WERI-Rb-1 (cell line): ENCODE measurements around the gene HOXD9.

ENCODE experiments used
- DNase-seq: peaks from one replicate; pipeline ENCODE4 v3.0.0-alpha.2; 2020
- H3K27ac ChIP-seq: fragments of 250-450 bp; sonication (Bioruptor Pico); 2 replicates; pipeline ENCODE4 v1.5.1; 2020; ENCODE audit warnings: mild to moderate bottlenecking, moderate library complexity
- H3K27me3 ChIP-seq: fragments of 250-450 bp; sonication (Bioruptor Pico); 2 replicates; pipeline ENCODE4 v1.5.1; 2021; ENCODE audit warnings: mild to moderate bottlenecking, low read depth, moderate library complexity; ENCODE audit not compliant: insufficient read depth, severe bottlenecking
- H3K36me3 ChIP-seq: fragments of 250-450 bp; sonication (Bioruptor Pico); 2 replicates; pipeline ENCODE4 v1.5.1; 2020; ENCODE audit warnings: mild to moderate bottlenecking, moderate library complexity
- H3K4me3 ChIP-seq: 2 replicates; pipeline ENCODE4 v1.5.1; 2011; ENCODE audit warnings: low read depth, mild to moderate bottlenecking, control low read depth, low read length
- H3K9me3 ChIP-seq: fragments of 250-450 bp; sonication (Bioruptor Pico); 2 replicates; pipeline ENCODE4 v1.5.1; 2021; ENCODE audit warnings: mild to moderate bottlenecking, moderate library complexity; ENCODE audit not compliant: severe bottlenecking
- CTCF ChIP-seq: IDR thresholded peaks from 2 replicates; pipeline ENCODE4 v1.5.1; 2011; ENCODE audit warnings: low read depth, mild to moderate bottlenecking, control low read depth, inconsistent platforms, low read length

HOXD9 gene

GRCh38 chr2:176125772-176126054 is 3.2 kb downstream of the HOXD9 start:
- no peak overlapping the region for H3K4me3 ChIP-seq
- H3K27me3 ChIP-seq, result peaks cover 94% of the 10 kb centered on the region
- peaks cover 17% of the 10 kb centered on the region for H3K9me3 ChIP-seq
- H3K27ac ChIP-seq, result no peak overlapping the region
- TF ChIP-seq CTCF, result no peak
- no peak for DNase-seq
- no peaks in the 10 kb centered on the region for H3K36me3 ChIP-seq

- peak; percentile 62 for TF ChIP-seq CTCF
Observed at GRCh38 chr2:176126929-176127773, 4.6 kb downstream of the HOXD9 start.

DNA sequence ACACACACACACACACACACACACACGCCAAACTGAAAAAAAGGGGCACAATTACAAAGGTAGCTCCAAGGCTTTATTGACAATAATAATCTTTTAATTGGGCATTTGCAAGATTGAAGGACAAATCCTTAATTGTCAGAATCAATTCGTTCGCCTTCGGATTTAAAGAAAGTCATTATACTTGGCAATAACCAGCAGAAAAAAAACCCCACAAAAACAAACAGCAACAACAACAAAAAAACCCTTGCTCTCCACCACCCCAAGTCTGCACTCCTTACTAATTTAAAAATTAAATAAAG is 5.2 kb downstream of the HOXD9 start:
- no peaks in the 10 kb centered on the region for H3K36me3 ChIP-seq
- no peak overlapping the region for H3K27ac ChIP-seq
- H3K27me3 ChIP-seq, result peaks cover 94% of the 10 kb centered on the region
- peaks cover 9% of the 10 kb centered on the region for H3K9me3 ChIP-seq
- no peak overlapping the region for H3K4me3 ChIP-seq
- DNase-seq, result no peak
- no peak for TF ChIP-seq CTCF

More at GRCh38 chr2:176126929-176127773, 4.6 kb downstream of the HOXD9 start:
- no peak overlapping the region for H3K27ac ChIP-seq
- no peak overlapping the region for H3K4me3 ChIP-seq
- no peak for DNase-seq
- H3K36me3 ChIP-seq, result no peaks in the 10 kb centered on the region
- peaks cover 9% of the 10 kb centered on the region for H3K9me3 ChIP-seq
- peaks cover 94% of the 10 kb centered on the region for H3K27me3 ChIP-seq

DNA sequence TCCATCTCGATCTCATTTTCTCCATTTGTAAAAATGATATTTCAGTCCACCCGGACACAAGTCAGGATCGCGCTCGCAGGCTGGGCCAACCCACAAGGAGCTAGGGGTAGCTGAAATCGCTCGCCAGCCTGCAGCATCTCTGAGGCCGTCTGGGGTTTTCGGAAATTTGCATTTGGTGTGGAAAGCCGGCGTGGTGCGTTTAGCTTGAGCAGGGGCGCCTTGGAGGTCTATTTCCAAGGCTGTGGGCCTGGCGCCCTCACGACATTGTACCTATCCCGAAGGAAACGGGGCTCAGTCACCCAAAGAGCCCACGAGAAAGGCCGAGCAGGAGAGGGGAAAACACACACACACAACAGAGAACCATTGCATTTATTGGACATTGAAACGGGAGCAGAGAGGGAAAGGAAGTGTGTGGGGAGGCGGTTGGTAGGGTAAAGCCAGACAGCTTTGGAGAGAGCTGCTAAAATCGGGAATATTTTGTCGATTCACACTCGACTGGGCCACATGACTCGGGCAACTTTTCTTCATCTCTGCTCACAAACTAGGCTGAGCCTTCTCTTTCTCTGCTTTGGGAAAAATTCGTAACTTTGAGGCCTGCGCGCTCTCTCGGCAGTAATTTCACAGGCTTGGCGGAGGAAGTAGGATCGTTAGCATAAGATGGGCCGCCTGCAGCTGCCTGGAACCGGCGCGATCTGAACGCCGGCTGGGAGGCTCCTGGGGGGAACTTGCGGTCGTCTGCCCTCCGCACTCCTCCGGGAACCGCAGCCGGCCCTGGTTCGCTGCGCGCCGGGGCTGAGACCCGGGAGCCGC is 5.9 kb downstream of the HOXD9 start:
- no peak for DNase-seq
- Histone ChIP-seq H3K9me3 (peaks cover 9% of the 10 kb centered on the region), H3K4me3 (no peak overlapping the region), H3K27me3 (peaks cover 94% of the 10 kb centered on the region), H3K36me3 (no peaks in the 10 kb centered on the region), H3K27ac (no peak overlapping the region)
- TF ChIP-seq CTCF, result no peak

- H3K27ac ChIP-seq, result no peak within 1 kb of the TSS
- peaks cover 9% of the 10 kb centered on the region for H3K9me3 ChIP-seq
- peaks cover 94% of the 10 kb centered on the region for H3K27me3 ChIP-seq
- no peak for DNase-seq
- TF ChIP-seq CTCF, result no peak
- peak within 1 kb of the TSS; percentile 16 for H3K4me3 ChIP-seq
- no peaks in the 10 kb centered on the region for H3K36me3 ChIP-seq
Observed at GRCh38 chr2:176128982-176129796, 6.7 kb downstream of the HOXD9 start, which contains the start of gene HOXD8. TSS of gene HOXD8 (plus strand) at chr2:176129705. CDS start at chr2:176130367, 662 bp downstream.
